GM23338 (cell line): ENCODE results near the gene RFC1. TPM values are rescaled to one million over a fixed set of nuclear protein-coding genes. Genes with fewer than 3 reads are reported as not detected.
"Not testable (repeated sequence)": the region's sequence is repeated elsewhere in the genome, so short reads cannot be mapped to it uniquely, and the experiment has no call there.

Experiments
- ATAC-seq: fragments of 200-7000 bp; cut with Tn5 transposase; 3 replicates; pipeline ENCODE4 v1.9.1; 2020
- DNase-seq: peaks from one replicate; pipeline ENCODE4 v3.0.0-alpha.2; 2015; ENCODE audit warnings: low spot score
- H2AFZ ChIP-seq: fragments of 200-600 bp; sonication (generic); 2 replicates; pipeline ENCODE4 v1.8.0; 2016; ENCODE audit warnings: antibody characterized with exemption, mild to moderate bottlenecking, moderate library complexity
- H3F3A ChIP-seq: fragments of 200-600 bp; sonication (generic); replicated peaks from 2 replicates; pipeline ENCODE4 v1.8.0; 2017; ENCODE audit warnings: antibody characterized with exemption, mixed run types, low read depth
- H3K27ac ChIP-seq: fragments of 200-600 bp; sonication (generic); 2 replicates; pipeline ENCODE4 v1.6.1; 2016; ENCODE audit warnings: low read depth
- H3K27me3 ChIP-seq: fragments of 200-600 bp; sonication (generic); 2 replicates; pipeline ENCODE4 v1.8.0; 2016; ENCODE audit warnings: mild to moderate bottlenecking, mixed run types, moderate library complexity; ENCODE audit not compliant: insufficient read depth
- H3K36me3 ChIP-seq: fragments of 200-600 bp; sonication (generic); 2 replicates; pipeline ENCODE4 v1.8.0; 2016; ENCODE audit warnings: mild to moderate bottlenecking; ENCODE audit not compliant: insufficient read depth
- H3K4me1 ChIP-seq: fragments of 200-600 bp; sonication (generic); 2 replicates; pipeline ENCODE4 v1.8.0; 2016; ENCODE audit warnings: mild to moderate bottlenecking, moderate library complexity; ENCODE audit not compliant: insufficient read depth
- H3K4me2 ChIP-seq: fragments of 200-600 bp; sonication (generic); 2 replicates; pipeline ENCODE4 v1.7.1; 2017; ENCODE audit warnings: mixed run types
- H3K4me3 ChIP-seq: fragments of 200-600 bp; sonication (generic); 2 replicates; pipeline ENCODE4 v1.6.1; 2016; ENCODE audit warnings: mixed run types
- H3K79me2 ChIP-seq: fragments of 200-600 bp; sonication (generic); replicated peaks from 2 replicates; pipeline ENCODE4 v1.8.0; 2017; ENCODE audit warnings: mild to moderate bottlenecking; ENCODE audit not compliant: insufficient read depth
- H3K9me2 ChIP-seq: fragments of 200-600 bp; sonication (generic); 2 replicates; pipeline ENCODE4 v1.8.0; 2017; ENCODE audit not compliant: insufficient read depth
- H4K20me1 ChIP-seq: fragments of 200-600 bp; sonication (generic); replicated peaks from 2 replicates; pipeline ENCODE4 v1.8.0; 2017; ENCODE audit warnings: mild to moderate bottlenecking; ENCODE audit not compliant: insufficient read depth
- H3K27ac Mint-ChIP-seq: 2 replicates; pipeline ENCODE4 v1.8.0; 2020; ENCODE audit warnings: inconsistent platforms, mild to moderate bottlenecking, moderate library complexity, mixed read lengths
- H3K27me3 Mint-ChIP-seq: 3 replicates; pipeline ENCODE4 v1.8.0; 2022; ENCODE audit warnings: low read depth, mild to moderate bottlenecking, moderate library complexity, mixed read lengths, inconsistent platforms; ENCODE audit not compliant: insufficient read depth, poor library complexity
- H3K36me3 Mint-ChIP-seq: 3 replicates; pipeline ENCODE4 v1.8.0; 2021; ENCODE audit warnings: low read depth, mild to moderate bottlenecking, inconsistent platforms, moderate library complexity, mixed read lengths
- H3K4me1 Mint-ChIP-seq: 3 replicates; pipeline ENCODE4 v1.8.0; 2020; ENCODE audit warnings: mild to moderate bottlenecking, inconsistent platforms, mixed read lengths
- H3K4me3 Mint-ChIP-seq: 3 replicates; pipeline ENCODE4 v1.8.0; 2021; ENCODE audit warnings: moderate library complexity, mild to moderate bottlenecking, inconsistent platforms, mixed read lengths
- H3K9me3 Mint-ChIP-seq: 3 replicates; pipeline ENCODE4 v1.8.0; 2020; ENCODE audit warnings: moderate library complexity, mild to moderate bottlenecking, inconsistent platforms, mixed read lengths
- CREB1 ChIP-seq: fragments of 250-450 bp; sonication (Bioruptor Pico); IDR thresholded peaks from 2 replicates; pipeline ENCODE4 v1.5.0; 2020; ENCODE audit warnings: low read depth, mild to moderate bottlenecking, moderate library complexity
- ETS1 ChIP-seq: IDR thresholded peaks from 2 replicates; pipeline ENCODE4 v1.6.1; 2016; ENCODE audit warnings: antibody characterized with exemption
- EZH2phosphoT487 ChIP-seq: fragments of 200-600 bp; sonication (generic); IDR thresholded peaks from one replicate; pipeline ENCODE4 v1.8.1; 2018; ENCODE audit warnings: antibody characterized with exemption; ENCODE audit not compliant: unreplicated experiment
- JUNB ChIP-seq: IDR thresholded peaks from one replicate; pipeline ENCODE4 v1.6.1; 2016; ENCODE audit warnings: antibody characterized with exemption; ENCODE audit not compliant: unreplicated experiment
- NANOG ChIP-seq: IDR thresholded peaks from 2 replicates; pipeline ENCODE4 v1.6.1; 2016; ENCODE audit warnings: antibody characterized with exemption, borderline replicate concordance
- POLR2AphosphoS5 ChIP-seq: IDR thresholded peaks from 2 replicates; pipeline ENCODE4 v1.6.1; 2016; ENCODE audit warnings: antibody characterized with exemption, low read depth
- STAT1 ChIP-seq: IDR thresholded peaks from one replicate; pipeline ENCODE4 v1.6.1; 2016; ENCODE audit warnings: antibody characterized with exemption; ENCODE audit not compliant: unreplicated experiment
- ZNF114 ChIP-seq: fragments of 250-450 bp; sonication (Bioruptor Pico); IDR thresholded peaks from 2 replicates; pipeline ENCODE4 v1.5.0; 2020; ENCODE audit warnings: mild to moderate bottlenecking, moderate library complexity
- ZNF331 ChIP-seq: fragments of 250-450 bp; sonication (Bioruptor Pico); IDR thresholded peaks from 2 replicates; pipeline ENCODE4 v1.5.0; 2020; ENCODE audit warnings: low read depth, mild to moderate bottlenecking, moderate library complexity
- polyA plus RNA-seq: library from polyadenylated mRNA; unstranded; fragments of >200 nt; fragmentation: Nextera tagmentation; extraction: Ambion mirVana; gene quantifications from 2 replicates; pipeline ENCODE4 v1.2.1, GENCODE V29; 2016
- total RNA-seq: library from RNA; depleted of rRNA; stranded (reverse); fragments of >200 nt; shearing (Covaris generic); gene quantifications from 2 replicates; pipeline ENCODE4 v1.2.3, GENCODE V29; 2014
- TF ChIP-seq, protein P1 (sequence below), 2 experiments: fragments of 200-600 bp in 1 of 2; sonication (generic) in 1 of 2; conservative IDR thresholded peaks; 2 replicates each; pipeline versions ENCODE4 v1.5.1 to v1.6.1; 2016 to 2017; ENCODE audit warnings: antibody characterized with exemption in 2 of 2, low read depth in 2 of 2, mild to moderate bottlenecking in 2 of 2, moderate library complexity in 1 of 2

Gene RFC1
- total and polyA plus RNA-seq, 2 experiments from 2014 or later: 75.8 to 228 TPM

DNA sequence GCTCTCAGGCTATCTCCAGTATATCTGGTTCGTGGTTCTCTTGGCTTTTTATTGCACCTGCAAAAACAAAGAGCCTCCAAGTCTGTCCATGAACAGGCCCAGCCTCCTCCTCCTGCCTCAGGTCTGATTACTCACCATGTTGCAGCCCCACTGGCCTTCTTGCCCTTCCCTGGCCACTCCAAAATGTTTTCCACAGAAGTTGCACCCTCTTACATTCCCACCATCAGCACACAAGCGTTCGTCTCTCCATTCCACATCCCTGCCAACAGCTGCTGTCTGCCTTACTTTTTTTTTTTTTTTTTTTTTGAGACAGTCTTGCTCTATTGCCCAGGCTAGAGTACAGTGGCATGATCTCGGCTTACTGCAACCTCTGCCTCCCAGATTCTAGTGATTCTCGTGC, 86.7 kb downstream of the RFC1 start (continued):
- TF ChIP-seq STAT1 (no peak), ZNF331 (CRISPR knock-in tag) (no peak), ETS1 (no peak), CREB1 (CRISPR knock-in tag) (no peak), NANOG (no peak), EZH2phosphoT487 (no peak), ZNF114 (no peak)
- TF ChIP-seq, protein P1, sequence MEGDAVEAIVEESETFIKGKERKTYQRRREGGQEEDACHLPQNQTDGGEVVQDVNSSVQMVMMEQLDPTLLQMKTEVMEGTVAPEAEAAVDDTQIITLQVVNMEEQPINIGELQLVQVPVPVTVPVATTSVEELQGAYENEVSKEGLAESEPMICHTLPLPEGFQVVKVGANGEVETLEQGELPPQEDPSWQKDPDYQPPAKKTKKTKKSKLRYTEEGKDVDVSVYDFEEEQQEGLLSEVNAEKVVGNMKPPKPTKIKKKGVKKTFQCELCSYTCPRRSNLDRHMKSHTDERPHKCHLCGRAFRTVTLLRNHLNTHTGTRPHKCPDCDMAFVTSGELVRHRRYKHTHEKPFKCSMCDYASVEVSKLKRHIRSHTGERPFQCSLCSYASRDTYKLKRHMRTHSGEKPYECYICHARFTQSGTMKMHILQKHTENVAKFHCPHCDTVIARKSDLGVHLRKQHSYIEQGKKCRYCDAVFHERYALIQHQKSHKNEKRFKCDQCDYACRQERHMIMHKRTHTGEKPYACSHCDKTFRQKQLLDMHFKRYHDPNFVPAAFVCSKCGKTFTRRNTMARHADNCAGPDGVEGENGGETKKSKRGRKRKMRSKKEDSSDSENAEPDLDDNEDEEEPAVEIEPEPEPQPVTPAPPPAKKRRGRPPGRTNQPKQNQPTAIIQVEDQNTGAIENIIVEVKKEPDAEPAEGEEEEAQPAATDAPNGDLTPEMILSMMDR (conservative IDR thresholded peaks at IDR 0.05; ENCODE audit: low read depth in 2 of 2): no peak

DNA sequence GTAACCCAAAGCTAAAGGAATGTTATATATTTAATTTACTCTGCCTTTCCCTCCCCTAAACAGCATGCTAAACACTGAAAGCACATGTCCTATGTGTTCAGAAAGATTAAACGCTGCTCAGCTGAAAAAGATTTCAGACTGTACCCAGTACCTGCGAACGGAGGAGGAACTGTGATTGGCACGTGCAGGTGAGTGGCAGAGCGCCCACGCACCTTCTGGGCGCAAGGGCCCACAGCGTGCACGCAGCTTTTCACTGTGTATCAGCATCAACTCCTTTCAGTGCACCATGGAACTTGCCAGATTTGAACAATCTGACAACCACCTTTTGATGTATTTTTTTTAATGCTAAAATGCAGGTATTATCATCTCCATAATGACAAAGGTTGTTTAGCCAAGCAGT, 87.7 kb downstream of the RFC1 start:
- H4K20me1 ChIP-seq: no peaks in the 10 kb centered on the region
- peaks cover 16% of the 10 kb centered on the region; the same call in 2 of the 3 replicates for H3K36me3 Mint-ChIP-seq

GRCh38 chr4:39277661-39278060, 88.5 kb downstream of the RFC1 start:
- not testable (repeated sequence) for H3K4me3 ChIP-seq, H3K4me3 Mint-ChIP-seq, H3K9me3 Mint-ChIP-seq, H3F3A ChIP-seq, H3K9me2 ChIP-seq, H3K79me2 ChIP-seq, H3K27ac Mint-ChIP-seq, H3K36me3 ChIP-seq, H2AFZ ChIP-seq, H3K4me1 Mint-ChIP-seq, ATAC-seq, H3K4me1 ChIP-seq, H4K20me1 ChIP-seq, H3K27me3 ChIP-seq, H3K27me3 Mint-ChIP-seq, H3K27ac ChIP-seq, DNase-seq, H3K4me2 ChIP-seq
- H3K36me3 Mint-ChIP-seq: peaks cover 18% of the 10 kb centered on the region

More for the DNA sequence above, 87.7 kb downstream of the RFC1 start:
- TF ChIP-seq STAT1 (no peak), POLR2AphosphoS5 (no peak), ZNF331 (CRISPR knock-in tag) (no peak), NANOG (no peak), JUNB (no peak)
- H3K27ac ChIP-seq: no peak overlapping the region
- no peaks in the 10 kb centered on the region; the same call in 1 of the 2 replicates for H3K36me3 ChIP-seq
- H3F3A ChIP-seq: no peaks in the 10 kb centered on the region
- H3K4me3 Mint-ChIP-seq: no peak overlapping the region
- no peaks in the 10 kb centered on the region for H3K27me3 Mint-ChIP-seq
- H3K4me1 Mint-ChIP-seq: no peaks in the 10 kb centered on the region
- DNase-seq (no peak), ATAC-seq (no peak)
- H3K4me2 ChIP-seq: no peak overlapping the region
- H3K79me2 ChIP-seq: no peaks in the 10 kb centered on the region
- H2AFZ ChIP-seq: no peak overlapping the region
- H3K4me1 ChIP-seq: no peaks in the 10 kb centered on the region
- no peaks in the 10 kb centered on the region for H3K9me3 Mint-ChIP-seq
- no peaks in the 10 kb centered on the region for H3K27me3 ChIP-seq
- no peak overlapping the region for H3K27ac Mint-ChIP-seq
- no peak overlapping the region for H3K4me3 ChIP-seq
- no peaks in the 10 kb centered on the region for H3K9me2 ChIP-seq
